GM19438 (cell line): ENCODE measurements around the gene PRKCB.
"Not testable (repeated sequence)": the region's sequence is repeated elsewhere in the genome, so short reads cannot be mapped to it uniquely, and the experiment has no call there.

Experiments used
- ATAC-seq: cut with Tn5 transposase; IDR thresholded peaks from one replicate; pipeline ENCODE4 v1.9.1; 2021; ENCODE audit warnings: low read depth; ENCODE audit not compliant: unreplicated experiment

PRKCB gene

DNA sequence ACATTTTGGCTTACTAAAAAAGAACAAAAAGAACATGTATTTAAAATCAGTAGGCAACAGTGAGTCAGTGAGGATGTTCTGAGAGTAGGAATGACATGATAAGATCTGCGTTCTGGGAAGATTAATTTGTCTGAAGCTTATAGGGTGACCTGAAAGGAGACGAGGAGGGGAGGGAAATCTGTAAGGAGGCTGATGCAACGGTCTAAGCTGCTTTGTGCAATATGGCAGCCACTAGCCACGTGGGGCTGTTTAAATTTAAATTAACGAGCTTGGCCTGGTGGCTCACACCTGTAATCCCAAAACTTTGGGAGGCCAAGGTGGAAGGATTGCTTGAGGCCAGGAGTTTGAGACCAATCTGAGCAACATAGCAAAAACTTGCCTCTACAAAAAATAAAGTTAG lies 238.8 kb downstream of the PRKCB start:
- ATAC-seq: no peak

DNA sequence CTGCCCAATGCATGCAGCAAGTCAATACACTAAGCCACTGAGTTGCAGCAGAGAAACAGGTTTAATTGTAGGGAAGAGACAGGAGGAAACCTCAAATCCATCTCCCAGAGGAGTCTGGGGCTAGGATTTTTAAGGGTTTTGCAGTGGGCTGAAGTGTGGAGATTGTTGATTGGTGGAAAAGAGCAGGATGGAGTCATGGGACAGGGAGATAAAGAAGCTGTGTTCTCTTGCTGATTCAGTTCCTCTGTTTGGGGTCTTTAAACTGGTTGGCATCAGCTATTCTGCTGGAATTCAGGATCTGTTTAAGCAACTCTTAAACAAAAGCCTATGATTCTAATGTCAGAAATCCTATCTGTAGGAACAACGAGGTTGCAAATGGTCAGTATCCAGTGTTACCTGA lies 239.5 kb downstream of the PRKCB start:
- no peak for ATAC-seq

DNA sequence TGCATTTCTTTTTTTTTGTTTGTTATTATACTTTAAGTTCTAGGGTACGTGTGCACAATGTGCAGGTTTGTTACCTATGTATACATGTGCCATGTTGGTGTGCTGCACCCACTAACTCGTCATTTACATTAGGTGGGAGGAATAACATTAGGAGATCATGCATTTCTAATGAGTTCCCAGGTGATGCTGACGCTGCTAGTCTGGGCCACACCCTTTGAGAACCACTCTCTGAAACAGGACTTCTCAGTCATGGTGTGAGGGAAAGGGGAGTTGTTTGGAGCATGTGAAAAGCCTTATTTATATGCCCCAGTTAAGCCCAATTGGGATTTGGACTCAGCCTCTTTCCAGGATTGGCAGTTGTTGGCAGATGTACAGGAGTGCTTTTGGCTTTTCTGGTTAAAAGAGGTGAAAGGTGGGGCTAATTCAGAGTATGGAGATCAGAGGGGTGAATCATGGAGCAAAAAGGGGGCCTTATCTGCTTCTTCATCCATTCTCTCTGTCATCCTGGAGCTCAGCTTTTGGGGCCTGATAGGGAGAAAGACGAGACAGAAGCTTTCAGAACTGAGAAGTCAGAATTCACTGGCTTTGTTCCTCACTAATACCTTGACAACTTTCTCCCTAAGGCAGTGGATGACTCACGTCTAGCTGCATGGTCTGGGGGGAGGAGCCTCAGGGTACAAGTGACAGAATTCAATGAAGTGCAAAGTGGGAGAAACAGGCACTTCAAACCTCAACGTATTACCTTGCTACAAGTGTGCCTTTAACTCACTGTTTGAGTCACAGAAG lies 240.3 kb downstream of the PRKCB start:
- no peak for ATAC-seq

DNA sequence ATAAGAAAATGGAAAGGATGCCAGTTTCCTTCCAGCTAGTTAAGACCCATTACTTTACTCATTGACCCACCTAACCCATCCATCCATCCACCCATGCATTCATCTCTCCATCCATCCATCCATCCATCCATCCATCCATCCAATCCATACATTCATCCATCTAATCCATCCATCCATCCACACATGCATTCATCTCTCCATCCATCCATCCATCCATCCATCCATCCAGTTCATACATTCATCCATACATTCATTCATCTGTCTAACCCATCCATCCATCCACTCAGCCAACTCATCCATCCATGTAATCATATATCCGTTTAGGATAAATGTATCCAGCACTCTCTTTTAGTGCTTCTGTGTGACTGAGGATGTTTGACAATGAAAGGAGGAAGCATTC lies 241.5 kb downstream of the PRKCB start:
- ATAC-seq: no peak

DNA sequence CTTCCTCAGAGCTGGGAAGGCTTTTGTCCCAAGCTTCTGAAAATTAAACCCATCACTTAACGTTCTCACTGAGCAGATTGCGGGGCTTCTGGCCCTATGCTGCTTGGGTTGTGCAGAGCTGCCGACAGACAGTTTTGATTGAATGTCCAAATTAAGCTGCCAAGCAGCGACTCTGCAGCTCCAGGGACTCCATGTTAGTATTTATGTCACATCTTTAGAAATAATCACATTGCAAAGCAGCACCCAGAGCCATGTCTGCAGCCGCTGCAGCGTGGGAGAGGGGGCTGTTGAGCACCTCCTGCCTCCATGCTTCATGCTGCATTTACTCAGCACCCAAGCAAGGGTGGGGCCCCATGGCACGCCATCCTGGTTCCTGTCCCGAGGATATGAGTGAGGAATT lies 242.2 kb downstream of the PRKCB start:
- no peak for ATAC-seq

DNA sequence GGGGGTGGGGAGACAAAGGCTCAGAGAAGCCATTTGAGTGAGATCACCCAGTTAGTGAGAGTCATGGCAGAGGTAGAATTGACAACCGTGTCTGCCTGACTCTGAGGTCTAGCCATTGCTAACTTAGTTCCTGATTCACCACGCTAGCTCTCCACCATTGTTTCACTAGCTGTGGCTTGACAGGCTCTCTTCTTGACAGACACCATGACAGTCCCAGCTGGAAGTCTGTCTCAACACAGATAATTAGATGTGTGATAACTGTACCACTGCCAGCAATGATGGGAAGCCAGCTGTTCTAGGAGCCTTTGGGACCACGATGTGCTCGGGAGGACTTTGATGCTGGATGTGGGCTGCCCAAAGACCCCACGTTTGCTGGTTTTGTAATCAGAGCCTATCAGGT lies 249.9 kb downstream of the PRKCB start:
- no peak for ATAC-seq

DNA sequence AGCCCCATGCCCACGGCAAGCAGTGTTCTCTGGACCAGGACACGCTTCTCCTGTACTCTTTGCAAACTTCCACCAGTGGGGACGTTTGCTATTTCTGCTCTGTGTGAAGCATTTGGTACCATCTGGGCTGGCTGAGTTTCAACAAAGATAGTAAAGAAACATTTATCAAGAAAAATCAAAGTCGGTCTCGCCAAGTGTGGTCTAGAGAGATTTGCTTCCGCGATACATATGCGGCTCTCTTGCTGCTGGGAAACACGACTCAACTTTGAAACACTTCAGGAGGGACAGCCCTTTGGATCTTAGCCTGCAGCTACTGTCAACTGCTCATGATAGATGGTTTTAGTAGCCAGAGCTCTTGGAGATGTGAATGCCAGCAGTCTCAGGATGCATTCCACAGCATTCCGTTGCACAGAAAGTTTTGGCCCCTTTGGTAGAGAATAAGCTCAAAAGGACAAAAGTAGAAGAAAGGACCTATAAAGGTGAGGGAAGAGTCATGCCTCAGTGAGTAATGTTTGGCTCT lies 252.2 kb downstream of the PRKCB start:
- ATAC-seq: no peak

DNA sequence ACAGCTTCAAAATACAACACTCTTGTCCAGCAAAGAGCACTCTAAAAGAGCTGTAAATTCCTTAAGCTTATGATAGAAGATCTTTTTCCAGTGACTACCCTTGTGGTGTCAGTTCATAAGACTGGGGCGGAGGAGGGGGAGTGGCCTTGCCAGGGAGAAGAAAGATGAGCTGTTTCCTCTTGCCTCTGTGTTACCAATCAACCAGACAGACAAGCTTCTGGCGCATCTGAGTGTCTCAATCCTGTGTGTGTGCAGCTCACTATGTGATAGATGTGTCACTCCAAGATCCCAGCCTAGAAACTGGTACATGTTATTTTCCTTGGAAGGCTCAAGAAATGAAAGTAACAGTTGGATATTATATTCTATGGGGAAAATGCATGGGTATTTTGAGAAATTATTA lies 253.0 kb downstream of the PRKCB start:
- ATAC-seq: no peak

DNA sequence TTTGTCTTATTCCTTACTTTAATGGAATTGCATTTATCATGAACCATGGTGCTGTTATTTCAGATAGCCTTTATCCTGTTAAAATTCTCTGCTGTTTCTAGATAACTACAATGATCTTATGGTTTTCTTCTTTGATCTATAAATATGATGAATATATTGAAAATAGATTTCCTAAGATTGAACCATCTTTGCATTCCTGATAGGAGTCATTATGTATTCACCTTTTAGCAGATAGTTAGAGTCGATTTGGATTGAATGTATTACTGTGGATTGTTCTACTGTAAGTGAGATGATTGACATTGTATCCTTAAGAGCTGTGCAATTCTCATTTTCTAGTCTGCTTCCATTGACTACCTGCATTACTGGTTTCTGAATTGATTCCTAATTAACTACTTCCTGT lies 255.3 kb downstream of the PRKCB start:
- no peak for ATAC-seq

DNA sequence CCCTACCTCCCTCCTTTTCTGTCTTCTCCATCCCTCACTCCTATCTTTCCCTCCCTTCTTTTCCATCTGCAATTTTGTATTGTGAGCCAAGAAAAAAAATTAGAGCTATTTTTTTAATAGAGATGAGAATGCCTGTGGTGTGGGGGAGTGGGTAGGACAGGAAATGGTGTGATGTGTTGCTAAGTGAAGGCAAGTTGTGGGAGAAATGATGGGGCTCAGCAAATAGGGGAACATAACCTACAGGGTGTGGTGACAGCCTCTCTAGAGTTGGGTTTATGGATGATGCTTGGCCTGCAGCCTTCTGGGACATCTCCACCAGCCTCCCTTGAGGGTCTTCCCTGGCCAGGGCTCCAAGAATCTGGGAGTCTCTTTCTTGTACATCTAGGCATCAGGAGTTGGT lies 257.3 kb downstream of the PRKCB start:
- ATAC-seq: no peak

DNA sequence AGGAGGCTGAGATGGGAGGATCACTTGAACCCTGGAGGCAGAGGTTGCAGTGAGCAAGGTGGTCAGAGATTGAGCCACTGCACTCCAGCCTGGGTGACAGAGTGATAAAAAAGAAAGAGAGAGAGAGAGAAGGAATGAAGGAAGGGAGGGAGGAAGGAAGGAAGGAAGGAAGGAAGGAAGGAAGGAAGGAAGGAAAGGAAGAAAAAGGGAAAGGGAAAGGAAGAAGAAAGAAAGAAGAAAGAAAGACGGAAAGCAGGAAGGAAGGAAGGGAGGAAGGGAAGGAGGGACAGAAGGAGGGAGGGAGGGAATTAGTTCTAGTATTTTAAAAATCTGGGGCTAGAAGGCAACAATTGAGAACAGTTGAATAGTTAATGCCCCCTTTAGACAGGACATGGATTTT lies 258.9 kb downstream of the PRKCB start:
- no peak for ATAC-seq

DNA sequence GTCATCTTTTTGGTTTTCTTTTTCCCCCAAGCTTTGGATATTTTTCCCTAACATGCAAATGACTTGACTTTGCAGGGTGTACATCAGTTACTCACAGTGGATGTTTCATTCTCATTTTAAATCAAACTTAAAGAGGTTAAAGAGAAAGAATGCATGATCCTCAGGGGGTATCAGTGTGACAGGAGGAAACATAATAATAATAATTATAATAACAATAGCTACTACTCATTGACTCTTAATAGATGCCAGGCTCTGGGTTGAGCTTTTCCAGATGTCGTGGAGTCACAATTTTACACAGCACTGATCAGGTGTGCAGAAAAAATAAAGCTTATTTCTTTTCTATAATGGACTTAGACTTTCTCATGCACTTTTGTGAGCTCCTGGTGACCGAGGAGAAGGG lies 263.1 kb downstream of the PRKCB start:
- no peak for ATAC-seq

DNA sequence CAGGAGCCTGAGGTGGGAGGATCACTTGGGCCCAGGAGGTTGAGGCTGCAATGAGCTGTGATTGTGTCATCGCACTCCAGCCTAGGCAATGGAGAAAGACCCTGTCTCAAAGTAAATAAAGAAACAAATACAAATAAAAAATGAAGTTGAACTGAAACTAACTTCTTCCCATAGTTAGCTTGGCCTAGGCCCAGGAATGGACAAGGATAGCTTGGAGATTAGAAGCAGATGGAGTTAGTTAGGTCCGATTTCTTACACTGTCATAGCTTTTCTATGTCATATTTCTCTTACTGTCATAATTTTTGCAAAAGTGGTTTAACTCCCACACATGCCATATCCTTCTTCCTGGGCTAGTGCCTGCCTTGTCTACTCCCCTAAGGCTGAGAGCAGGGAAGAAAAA lies 265.6 kb downstream of the PRKCB start:
- ATAC-seq: no peak

DNA sequence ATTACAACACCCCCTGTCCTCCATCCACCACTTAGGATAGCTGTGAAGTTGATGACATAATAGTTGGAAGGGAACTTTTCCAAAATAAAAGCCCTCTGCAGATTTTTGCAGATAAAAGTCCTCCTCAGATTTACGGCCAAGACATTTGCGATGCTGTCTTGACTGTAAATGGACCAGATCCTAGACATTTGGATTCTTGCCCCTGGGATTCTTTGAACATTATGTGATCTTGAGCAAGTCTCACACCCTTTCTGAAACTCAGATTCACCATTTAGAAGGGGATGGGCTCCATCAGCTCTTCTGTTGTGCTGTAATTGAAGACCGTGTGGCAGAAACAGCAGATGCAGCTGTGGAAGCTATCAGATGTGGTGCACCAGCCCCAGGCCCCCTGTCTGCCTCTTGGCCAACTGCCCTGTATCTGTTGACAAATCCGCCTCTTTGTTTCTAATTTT lies 266.5 kb downstream of the PRKCB start:
- no peak for ATAC-seq

DNA sequence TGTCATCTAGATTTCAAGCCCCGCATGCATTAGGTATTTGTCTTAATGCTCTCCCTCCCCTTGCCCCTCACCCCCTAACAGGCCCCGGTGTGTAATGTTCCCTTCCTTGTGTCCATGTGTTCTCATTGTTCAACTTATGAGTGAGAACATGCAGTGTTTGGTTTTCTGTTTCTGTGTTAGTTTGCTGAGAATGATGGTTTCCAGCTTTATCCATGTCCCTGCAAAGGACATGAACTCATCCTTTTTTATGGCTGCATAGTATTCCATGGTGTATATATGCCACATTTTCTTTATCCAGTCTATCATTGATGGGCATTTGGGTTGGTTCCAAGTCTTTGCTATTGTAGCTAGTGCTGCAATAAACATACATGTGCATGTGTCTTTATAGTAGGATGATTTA lies 269.7 kb downstream of the PRKCB start:
- not testable (repeated sequence) for ATAC-seq

DNA sequence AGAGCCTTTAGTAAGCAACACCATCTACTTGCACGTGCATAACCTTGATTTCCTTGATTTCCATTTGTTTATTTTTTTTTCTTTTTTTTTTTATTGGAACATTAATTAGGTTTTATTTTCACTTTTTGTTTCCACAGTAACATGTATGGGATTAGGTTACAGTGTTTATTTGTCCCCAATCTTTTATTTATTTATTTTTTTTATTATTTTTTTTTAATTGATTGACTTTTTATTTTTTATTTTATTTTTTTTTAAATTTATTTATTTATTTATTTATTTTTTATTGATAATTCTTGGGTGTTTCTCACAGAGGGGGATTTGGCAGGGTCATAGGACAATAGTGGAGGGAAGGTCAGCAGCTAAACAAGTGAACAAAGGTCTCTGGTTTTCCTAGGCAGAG lies 272.3 kb downstream of the PRKCB start:
- not testable (repeated sequence) for ATAC-seq

DNA sequence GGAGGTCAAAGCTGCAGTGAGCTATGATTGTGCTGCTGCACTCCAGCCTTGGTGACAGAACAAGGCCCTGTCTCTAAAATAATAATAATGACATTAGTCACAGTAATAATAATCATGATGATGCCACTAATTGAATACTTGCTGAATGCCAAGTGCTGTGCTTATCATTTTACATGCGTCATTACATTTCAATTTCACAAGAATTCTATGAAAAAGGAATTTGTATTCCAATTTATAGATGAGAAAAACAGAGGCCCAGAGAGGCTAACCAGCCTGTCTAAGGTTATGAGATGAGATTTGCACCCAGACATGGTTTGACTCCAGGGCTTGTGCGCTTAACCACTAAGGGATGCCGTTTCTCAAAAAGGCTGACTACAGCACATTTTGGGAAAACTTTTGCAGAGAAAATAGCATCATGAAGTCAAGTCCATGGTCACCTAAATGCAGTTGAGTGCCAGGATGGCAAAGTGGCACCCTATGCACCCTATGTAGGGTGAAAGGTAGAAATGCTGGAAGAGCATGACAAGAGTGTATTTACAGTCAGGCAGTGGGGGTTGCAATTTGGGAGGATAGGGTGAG lies 276.0 kb downstream of the PRKCB start:
- ATAC-seq: no peak

DNA sequence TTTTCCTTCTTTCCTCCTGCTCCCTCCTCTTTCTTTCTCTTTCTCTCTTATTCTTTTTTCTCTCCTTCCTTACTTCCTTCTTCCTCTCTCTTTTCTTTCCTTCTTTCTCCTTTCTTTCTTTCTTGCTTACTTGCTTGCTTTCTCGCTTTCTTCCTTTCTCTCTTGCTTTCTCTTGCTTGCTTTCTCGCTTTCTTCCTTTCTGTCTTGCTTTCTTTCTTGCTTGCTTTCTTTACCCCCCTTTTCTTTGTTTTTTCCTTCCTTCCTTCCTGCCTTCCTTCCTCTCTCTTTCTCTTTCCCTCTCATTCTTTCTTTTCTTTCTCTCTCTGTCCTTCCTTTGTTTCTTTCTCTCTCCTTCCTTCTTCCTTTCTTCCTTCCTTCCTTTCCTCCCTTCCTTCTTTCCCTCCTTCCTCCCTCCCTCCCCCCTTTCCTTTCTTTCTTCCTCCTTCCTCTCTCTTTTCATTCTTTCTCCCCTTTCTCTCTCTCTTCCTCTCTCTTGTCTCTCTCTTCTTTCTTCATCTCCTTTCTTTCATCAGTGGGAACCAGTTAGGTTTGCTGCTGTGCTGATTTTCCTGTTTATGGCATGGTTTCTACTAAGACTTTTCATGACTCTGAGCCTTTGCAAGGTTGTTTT lies 277.4 kb downstream of the PRKCB start:
- ATAC-seq: no peak

DNA sequence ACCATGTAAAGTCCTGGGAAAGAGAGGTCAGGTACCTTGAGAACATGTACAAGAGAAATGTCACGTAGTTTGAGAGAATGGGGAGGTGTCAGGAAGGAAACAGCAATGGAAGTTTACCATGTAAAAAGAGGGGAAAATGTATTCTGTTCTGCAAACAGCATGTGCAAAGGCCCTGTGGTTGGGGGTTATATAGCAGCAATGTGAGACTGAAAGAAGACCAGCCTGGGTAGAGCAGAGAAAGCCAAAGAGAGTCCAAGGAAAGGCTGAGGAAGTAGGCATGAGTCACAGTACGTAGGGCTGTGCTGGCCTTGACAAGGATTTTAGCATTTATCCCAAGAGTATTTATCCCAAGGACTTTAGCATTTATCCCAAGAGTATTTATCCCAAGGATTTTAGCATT lies 279.1 kb downstream of the PRKCB start:
- ATAC-seq: no peak

DNA sequence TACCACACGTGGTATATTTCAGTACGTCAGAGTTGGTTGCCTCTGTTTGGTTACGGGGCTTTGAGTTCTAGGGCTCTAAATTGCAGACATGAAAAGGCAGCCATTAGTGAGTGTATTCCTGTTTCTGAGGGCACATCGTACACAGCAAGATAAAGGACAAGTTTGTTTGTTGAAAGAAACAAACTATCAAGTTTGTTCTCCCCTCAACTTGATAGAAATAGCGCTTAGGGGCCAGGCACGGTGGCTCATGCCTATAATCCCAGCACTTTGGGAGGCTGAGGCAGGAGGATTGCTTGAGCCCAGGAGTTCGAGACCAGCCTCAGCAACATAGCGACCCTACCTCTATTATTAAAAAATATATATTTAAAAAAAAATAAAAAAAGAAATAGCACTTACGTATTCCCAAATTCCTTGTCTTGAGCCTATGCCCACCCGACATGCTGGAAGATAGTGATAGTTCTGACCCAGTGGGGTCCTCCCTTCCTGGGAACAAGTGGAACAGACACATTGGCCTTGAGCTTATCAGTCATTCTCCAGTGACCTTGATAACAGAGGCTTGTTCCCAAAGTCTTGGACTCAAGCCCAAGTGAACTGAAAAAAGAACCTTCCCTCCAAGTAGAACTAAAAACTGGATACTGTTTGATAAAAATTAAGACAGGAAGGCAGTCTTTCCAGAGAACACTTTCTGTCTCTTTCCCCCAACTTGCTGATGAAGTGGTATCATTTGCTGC lies 280.4 kb downstream of the PRKCB start:
- ATAC-seq: no peak

DNA sequence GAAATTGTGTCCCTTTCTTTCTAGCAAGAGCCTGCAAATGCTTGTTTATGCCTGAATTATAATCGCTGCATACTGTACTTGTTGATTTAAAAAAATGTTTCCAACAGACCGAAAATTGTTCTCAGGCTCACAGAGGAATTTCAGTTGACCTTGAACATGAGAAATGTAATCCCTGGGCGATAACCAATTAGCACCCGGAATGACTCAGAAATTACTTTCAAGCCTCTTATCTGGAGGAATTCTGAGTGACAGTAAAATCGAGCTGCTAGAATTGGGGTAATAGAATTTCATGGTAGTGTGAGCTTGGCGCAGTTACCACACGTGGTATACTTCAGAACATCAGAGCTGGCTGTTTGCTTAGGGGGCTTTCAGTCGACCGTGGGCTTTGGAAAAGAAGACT lies 281.2 kb downstream of the PRKCB start:
- ATAC-seq: no peak
